A673 (cell line): ENCODE data around the gene TSPAN4.

Experiments
- CTCF ChIP-seq: fragments of 300-800, 200-600 bp; sonication (generic); conservative IDR thresholded peaks from 2 replicates; pipeline ENCODE4 v1.5.1; 2017; ENCODE audit warnings: low read depth, mild to moderate bottlenecking, antibody characterized with exemption, low read length, moderate library complexity, mixed read lengths
- EZH2 ChIP-seq: fragments of 200-600 bp; sonication (generic); IDR thresholded peaks from 2 replicates; pipeline ENCODE4 v1.6.1; 2017; ENCODE audit warnings: borderline replicate concordance, low read depth, mild to moderate bottlenecking, mixed read lengths, antibody characterized with exemption, low read length; ENCODE audit not compliant: poor library complexity, severe bottlenecking

- TF ChIP-seq CTCF, result no peak
- TF ChIP-seq EZH2, result no peak
Measured at GRCh38 chr11:811446-812245, 31.0 kb upstream of the TSPAN4 start.
